NCI-H2029 (cell line): Measurements from ENCODE around the gene FARP1.
"Not testable (repeated sequence)": the region's sequence is repeated elsewhere in the genome, so short reads cannot be mapped to it uniquely, and the experiment has no call there.

Experiments
- DNase-seq: peaks from one replicate; lab custom pipeline; 2025; lab: John Stamatoyannopoulos, UW

FARP1 gene

DNA sequence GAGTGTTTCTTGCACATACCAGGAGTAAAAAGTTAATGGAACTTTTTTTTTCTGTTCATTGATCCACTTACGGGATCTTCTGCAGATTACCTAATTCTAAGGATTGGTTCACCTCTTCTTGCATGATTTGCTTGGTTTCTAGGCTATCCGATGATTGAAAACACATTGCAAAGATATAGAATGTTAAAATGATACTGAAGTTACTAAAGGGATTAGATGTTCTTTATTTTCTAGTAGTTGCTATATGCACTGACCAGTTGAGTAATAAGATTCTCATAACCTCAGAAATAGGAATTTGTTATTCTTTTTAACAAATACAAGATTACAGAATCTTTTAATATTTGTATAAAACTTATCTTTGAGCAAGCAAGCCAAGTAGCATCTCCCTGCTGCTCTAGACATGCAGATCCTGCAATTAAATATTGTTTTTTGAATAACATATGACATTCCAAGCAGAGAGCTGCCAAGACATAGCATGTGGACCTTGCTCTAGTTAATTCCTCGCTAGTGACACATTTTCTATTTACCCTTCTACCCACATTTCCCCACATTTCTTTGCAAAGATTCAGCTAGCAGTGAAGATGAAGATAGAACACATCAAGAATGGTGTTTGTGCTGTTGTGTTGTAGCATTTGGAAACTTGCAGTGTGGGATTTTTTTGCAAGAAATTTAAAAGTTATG is 85.9 kb downstream of the FARP1 start:
- no peak for DNase-seq

DNA sequence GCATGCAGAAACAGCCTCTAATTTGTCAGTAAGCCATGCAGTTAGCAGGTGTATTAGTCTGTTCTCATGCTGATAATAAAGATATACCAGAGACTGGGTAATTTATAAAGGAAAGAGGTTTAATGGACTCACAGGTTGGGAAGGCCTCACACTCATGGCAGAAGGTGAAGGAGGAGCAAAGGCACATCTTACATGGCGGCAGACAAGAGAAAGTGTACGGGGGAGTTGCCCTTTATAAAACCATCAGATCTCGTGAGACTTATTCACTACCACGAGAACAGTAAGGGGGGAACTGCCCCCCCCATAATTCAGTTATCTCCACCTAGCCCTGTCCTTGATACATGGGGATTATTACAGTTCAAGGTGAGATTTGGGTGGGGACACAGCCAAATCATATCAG is 87.9 kb downstream of the FARP1 start:
- DNase-seq: not testable (repeated sequence)

DNA sequence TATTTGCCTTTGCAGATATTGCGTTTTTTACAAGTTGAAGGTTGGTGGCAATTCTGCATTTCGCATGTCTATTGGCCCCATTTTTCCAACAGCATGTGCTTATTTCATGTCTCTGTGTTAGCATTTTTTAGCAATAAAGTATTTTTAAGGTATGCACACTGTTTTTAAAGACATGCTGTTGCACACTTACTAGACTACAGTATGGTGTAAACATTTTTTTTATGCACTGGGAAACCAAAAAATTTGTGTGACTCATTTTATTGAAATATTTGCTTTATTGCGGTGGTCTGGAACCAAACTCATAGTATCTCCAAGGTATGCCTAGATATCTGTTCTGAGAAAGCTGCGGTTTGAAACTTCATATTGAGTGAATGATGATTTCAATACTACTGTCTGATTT is 89.6 kb downstream of the FARP1 start:
- DNase-seq: no peak

DNA sequence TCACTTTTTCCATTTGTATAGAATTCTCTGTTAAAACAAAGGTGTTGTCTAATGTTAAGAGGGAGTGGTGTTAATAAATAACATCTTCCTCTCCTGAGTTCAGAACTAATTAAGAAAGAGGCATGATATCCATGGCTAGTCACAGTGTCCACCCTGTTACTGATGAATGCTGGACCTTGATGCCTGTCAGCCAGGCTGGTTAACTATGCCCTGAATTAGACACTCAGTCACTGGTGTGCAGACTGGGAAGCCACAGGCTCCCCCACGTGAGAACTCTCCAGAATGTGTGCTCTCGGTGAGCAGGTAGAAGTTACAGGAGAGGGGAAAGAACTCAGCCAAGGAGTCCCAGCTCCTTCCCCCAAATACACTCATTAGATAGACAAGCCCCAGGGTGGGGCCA is 90.2 kb downstream of the FARP1 start:
- DNase-seq: no peak

DNA sequence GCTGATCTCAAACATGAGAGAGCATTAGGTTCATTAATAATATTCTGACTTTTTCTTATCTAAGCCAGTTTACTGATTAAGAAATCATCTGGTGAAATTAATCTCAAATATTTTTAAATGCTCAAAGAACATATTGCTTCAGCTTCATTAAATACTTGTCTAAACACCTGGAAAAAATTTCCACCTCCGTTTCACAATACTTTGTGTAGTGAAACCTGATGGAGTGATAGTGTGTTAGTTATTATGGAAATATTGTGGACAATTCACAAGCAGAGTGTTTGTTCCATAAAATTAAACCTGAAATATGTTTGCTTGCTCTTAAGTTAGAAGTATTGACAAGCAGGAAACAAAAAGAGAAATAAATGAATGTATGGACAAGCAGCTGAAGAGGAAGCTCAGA is 91.5 kb downstream of the FARP1 start:
- DNase-seq: no peak

DNA sequence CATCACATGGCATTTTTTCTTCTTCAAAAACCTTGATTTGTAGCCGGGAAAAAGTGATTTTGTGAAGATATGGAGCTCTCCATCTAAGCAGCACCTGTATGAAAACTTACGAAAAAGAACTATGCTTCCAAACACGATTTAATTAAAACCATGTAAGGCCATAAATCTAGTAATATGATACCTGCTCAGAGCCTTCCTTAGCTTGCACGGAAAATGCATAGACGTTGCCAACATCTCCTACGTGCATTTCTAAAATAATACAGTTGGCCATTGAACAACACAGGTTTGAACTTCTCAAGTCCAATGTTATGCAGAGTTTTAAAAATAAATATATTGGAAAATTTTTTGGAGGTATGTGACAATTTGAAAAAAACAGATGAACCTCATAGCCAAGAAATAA is 93.3 kb downstream of the FARP1 start:
- no peak for DNase-seq

DNA sequence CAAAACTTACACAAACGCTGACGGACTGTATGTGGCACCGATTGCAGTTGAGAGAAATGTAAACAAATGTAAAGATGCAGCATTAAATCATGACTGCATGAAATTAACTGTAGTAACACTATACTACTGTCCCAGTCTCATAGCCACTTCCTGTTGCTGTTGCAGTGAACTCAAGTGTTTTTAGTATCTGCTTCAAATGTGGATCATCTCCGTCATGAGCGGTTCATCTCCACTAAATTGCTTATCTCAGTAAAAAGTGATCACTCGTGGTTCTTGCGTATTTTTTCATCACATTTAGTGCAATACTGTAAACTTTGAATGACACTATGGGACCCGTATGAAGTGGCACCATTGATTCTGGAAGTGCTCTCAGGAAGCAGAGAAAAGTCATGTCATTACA is 94.4 kb downstream of the FARP1 start:
- no peak for DNase-seq

DNA sequence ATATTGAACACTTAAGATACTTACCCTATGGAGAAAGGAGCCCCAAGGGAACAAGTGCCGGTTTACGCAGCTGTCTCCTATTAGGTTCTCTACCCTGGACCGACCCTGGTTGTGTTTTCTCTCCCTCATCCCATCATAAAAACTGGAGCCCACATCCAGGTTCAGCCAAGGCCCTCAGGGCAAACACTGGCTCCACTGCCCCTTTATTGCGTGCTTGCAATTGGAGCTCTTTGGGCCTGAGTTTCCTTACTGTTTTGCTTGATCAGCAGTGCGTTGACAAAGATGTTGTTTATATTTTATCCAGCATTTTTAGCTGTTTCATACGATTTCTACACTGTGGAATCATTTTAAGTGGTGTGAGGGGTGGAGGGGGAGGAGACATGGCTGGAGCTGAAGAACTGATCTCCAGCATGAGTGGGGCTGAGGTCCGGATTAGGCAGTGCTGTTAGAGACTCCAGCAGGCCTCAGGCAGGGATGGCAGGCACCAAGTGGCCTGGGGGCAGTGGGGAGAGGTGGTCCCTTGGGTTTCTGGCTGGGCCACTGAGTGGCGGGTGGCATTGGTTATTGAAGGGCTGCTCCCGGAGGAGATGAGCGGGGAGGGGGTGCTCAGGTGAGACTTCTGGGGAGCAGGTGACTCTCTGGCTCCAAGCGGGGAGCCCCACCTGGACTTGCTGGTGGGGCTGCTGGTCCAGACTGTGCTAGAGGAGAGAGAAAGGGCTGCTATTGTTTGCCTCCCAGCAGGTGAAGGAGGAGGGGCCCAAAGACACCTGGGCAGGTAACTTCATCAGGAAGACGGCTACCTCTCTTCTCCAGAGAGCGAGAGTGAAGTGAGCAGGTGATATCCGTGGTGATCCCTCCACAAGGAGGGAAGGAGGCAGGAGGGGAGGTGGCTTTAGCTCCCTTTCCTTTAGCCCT is 96.5 kb downstream of the FARP1 start:
- DNase-seq: no peak

DNA sequence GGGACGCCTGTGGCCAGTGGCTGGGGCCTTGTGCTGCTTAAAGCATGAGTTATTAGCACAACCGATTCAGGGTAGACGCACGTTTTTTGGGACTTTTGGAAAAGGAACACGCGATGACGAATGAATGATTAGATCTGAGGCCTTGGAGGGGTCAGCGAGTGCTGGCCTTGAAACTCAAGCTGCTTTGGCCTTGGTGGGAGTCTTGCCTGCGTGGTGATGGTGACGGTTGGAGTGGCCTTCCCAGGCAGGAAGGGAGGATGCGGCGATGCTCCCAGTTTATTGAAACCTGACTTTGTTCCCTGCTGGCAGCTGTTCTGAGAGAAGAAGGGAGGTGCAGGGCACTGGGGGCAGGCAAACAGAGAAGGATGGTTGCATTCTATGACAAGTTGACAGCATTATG is 97.2 kb downstream of the FARP1 start:
- no peak for DNase-seq

DNA sequence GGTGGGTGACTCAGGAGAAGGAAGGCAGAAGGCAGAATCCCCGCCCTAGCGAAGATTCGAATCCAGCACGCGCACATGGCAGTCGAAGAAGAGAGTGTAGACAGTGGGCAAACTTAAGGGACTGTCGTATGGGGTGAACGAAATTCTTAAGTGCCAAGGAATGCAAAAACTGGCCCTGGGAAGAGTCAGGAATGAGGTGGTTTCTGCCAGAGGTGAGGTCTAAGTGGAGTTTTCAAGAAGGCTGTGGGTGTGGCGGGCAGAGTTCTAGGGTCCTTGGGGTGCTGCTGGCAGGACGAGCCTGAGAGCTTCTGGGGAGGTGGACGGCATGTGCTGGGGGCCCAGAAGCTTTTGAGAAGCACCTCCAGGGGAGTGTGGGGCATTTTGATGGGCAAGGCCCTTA is 98.1 kb downstream of the FARP1 start:
- no peak for DNase-seq

DNA sequence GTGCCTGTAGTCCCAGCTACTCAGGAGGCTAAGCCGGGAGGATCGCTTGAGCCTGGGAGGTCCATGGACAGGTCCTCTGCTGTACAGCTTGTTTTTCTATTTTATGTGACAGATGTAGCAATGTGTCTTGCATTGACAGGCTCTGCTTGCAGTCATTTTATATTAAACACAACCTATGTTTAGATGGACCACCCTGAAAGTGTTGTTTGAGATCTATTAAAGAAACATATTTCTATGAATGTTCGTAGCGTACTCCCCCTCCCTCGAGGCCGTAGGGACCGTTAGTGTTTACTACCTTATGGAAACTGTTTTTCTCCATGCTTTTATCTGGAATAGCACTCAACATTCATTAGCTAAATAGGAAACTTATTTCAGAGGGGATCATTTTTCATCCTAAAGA is 99.1 kb downstream of the FARP1 start:
- DNase-seq: no peak

DNA sequence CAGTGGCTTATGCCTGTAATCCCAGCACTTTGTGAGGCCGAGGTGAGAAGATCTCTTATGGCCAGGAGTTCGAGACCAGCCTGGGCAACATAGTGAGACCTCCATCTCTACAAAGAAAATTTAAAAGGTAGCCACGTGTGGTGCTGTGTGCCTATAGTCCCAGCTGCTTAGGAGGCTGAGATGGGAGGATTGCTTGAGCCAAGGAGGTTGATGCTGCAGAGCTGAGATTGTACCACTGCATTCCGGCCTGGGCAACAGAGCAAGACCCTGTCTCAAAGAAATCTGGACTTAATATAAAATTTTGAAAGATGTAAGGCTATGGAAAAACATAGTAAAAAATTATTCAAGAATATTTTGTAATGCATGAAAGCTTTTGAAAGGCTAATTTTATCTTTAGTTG is 99.5 kb downstream of the FARP1 start:
- no peak for DNase-seq

DNA sequence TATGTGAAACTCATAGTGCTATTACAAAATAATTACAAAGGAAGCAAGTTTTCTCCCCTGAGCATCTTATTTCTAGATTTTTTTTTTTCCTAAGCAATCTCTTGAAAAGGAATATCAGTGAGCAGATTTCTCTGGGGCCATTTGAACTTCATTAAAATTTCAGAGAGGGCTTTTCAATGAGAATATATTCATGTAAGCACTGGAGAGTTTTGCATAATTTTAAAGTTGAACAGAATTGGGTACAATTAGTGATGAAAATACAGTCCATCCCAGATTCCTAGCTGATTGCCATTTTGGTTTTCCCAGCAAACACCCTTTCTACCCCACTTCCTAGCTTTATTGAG is 101.0 kb downstream of the FARP1 start:
- DNase-seq: no peak

DNA sequence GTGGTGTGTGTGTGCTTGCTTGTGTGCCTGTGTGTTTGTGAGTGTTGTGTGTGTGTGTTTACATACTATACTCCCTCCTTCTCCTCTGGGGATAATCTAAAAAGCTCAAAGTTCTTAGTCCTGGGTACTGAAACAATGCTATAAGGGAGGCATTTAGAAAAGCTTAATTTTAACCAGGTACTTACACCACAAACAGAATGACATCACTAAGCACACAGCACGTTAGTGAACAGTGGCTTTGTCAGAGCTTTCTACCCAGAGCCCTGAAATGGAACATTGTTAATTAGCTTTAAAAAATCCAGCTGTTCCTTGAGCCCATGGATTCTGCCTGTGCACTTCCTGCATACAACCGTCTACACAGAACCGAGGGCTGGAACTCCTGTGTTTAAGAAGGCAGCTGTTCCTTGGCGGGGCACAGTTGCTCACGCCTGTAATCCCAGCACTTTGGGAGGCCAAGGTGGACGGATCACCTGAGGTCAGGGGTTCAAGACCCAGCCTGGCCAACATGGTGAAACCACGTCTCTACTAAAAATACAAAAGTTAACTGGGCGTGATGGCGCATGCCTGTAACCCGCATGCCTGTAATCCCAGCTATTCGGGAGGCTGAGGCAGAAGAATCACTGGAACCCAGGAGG is 103.8 kb downstream of the FARP1 start:
- no peak for DNase-seq

DNA sequence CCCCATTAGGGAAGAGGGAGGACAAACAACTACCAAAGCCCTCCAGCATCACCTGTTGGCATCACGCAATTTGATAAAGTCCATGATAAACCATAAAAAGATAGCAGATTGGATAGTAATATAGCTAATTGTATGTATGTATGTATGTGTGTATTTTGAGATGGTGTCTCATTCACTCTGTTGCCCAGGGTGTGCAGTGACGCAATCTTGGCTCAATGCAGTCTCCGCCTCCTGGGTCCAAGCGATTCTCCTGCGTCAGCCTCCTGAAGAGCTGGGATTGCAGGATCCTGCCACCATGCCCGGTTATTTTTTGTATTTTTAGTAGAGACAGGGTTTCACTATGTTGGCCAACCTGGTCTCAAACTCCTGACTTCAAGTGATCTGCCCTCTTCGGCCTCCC is 108.8 kb downstream of the FARP1 start:
- DNase-seq: no peak

DNA sequence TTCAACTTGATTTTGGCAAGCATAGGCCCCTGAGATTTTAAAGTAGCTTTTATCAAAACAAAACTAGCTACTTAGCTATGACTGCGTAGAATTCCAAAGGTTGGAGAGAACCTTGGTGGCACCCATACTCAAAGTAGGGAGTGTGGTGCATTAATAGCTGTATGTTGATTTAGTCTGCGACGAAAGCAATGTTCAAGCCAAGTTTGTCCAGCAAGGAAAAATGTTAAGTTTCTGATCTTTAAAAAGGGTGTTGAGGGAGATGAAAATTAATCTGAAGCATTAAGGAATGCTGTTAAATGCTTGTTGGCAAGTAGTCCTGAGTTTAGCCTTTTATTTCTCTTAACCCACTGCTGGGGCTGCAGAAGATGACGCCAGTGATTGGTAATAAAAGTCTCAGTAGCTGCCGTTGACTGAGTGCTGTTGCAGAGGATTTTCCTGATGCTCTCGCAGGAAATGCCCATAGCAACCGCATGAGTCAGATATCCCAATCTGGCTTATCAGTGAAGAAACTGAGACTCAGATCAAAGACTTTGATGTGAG is 110.1 kb downstream of the FARP1 start:
- DNase-seq: no peak

DNA sequence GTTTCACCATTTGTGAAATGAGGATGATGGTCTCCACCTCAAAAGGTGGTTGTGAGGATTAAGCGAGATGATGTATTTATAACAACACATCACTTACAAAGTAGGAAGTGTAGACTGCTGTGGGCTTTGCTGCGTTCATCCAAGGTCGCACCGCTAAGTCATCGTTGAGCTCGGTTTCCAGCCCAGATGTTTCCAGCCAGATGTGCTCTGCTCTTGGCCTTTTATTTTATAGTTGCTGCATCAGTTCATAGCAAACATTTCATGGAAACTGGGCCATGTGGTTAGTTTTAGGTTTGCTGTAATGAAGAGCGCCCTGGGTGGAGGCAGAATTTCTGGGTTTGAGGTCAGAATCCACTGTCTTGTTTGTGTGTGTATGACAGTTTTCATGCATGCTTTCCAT is 110.6 kb downstream of the FARP1 start:
- DNase-seq: no peak

DNA sequence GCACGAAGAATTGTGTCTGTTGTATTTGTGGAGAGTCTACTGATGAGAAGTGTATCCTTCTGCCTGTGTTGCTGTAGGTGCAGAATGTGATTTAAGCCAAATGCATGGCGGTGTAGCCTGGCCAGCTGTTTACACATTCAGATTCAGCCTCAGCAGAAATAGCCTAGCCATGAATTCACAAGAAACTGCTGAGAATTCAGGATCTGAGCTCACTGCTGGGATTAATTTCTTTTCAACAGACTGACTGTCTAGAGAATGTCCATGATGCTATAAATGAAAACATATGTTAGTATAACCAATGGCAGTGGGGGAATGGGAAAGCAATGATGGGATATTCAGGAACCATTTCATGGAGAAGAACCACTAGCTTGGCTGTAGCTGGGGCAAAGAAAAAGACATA is 111.6 kb downstream of the FARP1 start:
- DNase-seq: no peak

DNA sequence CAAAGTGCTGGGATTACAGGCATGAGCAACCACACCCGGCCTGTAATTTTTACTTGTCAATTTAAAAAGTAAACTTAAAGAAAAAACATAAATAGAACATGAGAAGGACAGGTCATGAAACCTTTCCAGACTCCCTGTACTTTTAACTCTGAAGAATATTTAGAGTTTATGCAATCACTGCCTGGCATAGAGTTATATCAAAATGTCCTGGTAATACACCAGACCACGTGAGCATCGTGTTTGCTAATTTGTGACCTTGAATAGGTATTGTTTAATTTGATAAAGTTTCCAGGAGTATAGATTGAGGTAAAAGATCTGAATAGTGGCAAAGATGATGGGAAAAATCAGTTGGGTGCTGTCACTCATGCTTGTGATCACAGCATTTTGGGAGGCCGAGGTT is 115.3 kb downstream of the FARP1 start:
- no peak for DNase-seq

DNA sequence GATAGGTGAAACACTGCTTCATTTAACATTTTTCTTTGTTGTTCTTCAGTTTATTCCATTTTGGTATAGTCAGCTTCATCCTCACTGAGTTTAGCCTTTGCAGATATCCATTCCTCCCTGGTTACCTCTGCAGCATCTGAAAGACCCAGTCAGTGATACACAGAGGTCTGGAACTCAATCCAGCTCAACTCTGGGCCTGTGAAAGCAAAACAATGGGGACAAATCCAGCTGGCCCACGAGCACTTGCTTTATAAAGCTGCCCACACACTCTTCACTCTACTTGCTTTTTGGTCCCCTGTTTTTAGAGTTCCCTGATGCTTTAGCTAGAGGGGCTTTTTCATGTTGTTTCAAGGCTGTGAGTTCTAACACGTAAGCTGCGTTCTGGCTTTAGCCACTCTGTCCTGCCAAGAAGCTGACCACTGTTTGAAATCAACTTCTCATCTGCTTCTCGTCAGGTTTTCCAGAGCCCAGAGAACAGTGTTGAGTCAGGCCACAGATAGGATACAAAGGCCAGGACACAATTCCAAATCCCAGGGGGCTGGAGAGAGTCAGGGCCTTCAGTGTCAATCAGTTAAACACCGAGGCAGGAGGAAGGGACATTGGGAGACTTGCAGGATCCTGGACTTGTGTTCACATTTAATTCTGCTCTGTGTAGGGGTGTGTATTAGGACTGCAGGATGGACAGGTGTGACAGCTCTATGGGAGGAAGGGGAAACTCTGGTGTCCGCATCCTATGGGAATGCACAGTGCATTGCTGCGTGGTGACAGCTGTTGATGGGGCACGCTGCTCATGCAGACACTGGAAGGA is 117.7 kb downstream of the FARP1 start:
- no peak for DNase-seq

DNA sequence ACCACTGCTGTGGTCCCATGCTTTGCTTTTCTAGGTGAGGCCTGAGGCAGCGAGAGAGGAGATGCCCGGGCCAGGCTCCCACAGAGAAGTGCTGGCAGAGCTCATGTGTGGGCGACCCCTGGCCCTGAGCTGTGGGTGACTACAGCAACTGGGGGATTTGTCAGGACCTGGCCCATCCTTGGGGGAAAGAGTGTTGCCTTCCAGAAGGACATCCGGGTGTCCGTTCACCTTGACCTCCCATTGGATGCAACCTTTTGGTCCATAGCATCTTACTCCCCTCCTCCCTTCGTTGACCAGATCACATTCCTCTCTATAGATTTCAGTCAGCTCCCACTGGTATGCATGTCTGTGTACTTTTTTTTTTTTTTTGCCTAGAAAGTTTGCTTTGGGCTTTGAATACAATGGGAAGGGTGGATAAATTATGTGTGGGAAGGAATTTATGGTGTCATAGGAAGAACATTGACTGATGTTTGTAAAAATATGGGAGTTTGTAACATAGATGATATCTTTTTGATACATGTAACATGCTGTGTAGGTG is 118.3 kb downstream of the FARP1 start:
- no peak for DNase-seq

DNA sequence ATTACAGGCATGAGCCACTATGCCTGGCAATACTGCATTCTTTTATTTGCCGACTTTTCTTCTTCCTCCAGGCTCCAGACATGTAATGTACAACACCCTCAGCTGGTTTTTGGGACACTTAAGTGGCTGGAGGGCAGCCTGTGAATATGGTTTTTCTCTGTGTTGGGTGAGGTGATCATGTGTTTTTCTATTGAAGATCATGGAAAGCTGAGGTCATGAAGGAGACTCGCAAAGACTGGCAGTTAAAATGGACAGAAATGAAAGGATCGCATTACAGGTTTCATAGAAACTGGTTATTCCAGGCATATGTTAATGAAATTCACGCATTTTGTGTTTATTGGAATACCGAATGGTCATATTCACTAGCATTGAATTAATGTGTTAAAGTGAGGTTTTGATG is 119.4 kb downstream of the FARP1 start:
- no peak for DNase-seq
